ENCODE results near the gene HIVEP3.

The HIVEP3 gene

GRCh38 chr1:41475346-41475745, 443.4 kb downstream of the HIVEP3 start:
- Histone ChIP-seq H3K9me3 (ENCODE audit: insufficient read depth, low read depth, low read length) (no peaks in the 10 kb centered on the region), H3K4me1 (ENCODE audit: insufficient read depth, low read length) (no peaks in the 10 kb centered on the region), H3K27ac (ENCODE audit: low read length) (no peak overlapping the region), H3K27me3 (ENCODE audit: insufficient read depth, low read length) (no peaks in the 10 kb centered on the region), H3K9ac (ENCODE audit: low read depth, low read length) (no peak overlapping the region; the same call in 1 of the 2 replicates), H3K4me3 (ENCODE audit: low read length) (no peak overlapping the region), H3K36me3 (ENCODE audit: insufficient read depth, low read depth, low read length) (no peaks in the 10 kb centered on the region)

DNA sequence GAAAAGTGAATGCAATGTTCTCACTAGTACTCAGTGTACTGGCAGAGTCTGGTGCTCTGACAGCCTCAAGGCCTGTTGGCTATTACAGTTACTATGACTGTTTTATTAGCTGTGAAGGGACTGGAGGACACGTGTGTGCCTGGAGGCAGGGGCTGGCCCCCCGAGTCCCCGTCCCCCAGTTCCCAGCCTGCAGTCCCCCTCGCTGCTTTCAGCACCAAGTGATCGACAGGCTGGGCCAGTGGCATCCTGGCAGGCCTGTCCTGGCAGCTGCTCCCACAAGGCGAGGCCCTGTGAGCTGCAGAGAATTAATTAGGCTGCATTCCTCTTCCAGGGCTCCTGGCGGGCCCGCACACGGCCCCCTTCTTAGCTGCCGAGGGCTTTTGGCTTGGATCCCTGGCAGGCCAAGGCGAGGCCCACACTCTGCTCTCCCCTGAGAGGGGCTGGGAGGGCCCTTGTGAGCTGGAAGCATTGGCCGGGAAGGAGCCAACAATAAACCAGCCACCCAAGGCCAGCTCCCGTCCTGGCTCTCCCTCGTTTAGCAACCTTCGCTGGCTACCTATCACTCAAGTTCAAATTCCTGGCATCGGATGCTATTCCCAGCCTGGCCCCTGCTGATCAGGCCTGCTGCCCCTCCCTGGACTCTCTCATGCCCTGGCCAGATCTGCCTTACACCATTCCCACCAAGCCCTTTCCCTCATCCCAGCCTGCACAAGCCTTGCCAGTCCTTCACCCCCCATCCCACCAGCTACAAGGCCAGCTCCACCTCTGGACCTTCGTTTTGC, 444.0 kb downstream of the HIVEP3 start:
- no peaks in the 10 kb centered on the region for H3K36me3 ChIP-seq (ENCODE audit: insufficient read depth, low read depth, low read length)
- no peaks in the 10 kb centered on the region for H3K4me1 ChIP-seq (ENCODE audit: insufficient read depth, low read length)
- H3K9ac ChIP-seq (ENCODE audit: low read depth, low read length) = no peak overlapping the region; the same call in 1 of the 2 replicates
- no peaks in the 10 kb centered on the region for H3K9me3 ChIP-seq (ENCODE audit: insufficient read depth, low read depth, low read length)
- no peak overlapping the region for H3K4me3 ChIP-seq (ENCODE audit: low read length)
- H3K27me3 ChIP-seq (ENCODE audit: insufficient read depth, low read length) = no peaks in the 10 kb centered on the region
- no peak overlapping the region for H3K27ac ChIP-seq (ENCODE audit: low read length)

GRCh38 chr1:41473738-41474362, 444.9 kb downstream of the HIVEP3 start:
- H3K4me3 ChIP-seq (ENCODE audit: low read length) = no peak overlapping the region
- H3K27me3 ChIP-seq (ENCODE audit: insufficient read depth, low read length) = no peaks in the 10 kb centered on the region
- no peak overlapping the region for H3K27ac ChIP-seq (ENCODE audit: low read length)
- H3K4me1 ChIP-seq (ENCODE audit: insufficient read depth, low read length) = no peaks in the 10 kb centered on the region
- H3K9me3 ChIP-seq (ENCODE audit: insufficient read depth, low read depth, low read length) = no peaks in the 10 kb centered on the region
- H3K9ac ChIP-seq (ENCODE audit: low read depth, low read length) = no peak overlapping the region
- no peaks in the 10 kb centered on the region for H3K36me3 ChIP-seq (ENCODE audit: insufficient read depth, low read depth, low read length)

- no peak overlapping the region for H3K27ac ChIP-seq (ENCODE audit: low read length)
- no peaks in the 10 kb centered on the region for H3K36me3 ChIP-seq (ENCODE audit: insufficient read depth, low read depth, low read length)
- no peak overlapping the region for H3K4me3 ChIP-seq (ENCODE audit: low read length)
- no peaks in the 10 kb centered on the region for H3K9me3 ChIP-seq (ENCODE audit: insufficient read depth, low read depth, low read length)
- no peak overlapping the region for H3K9ac ChIP-seq (ENCODE audit: low read depth, low read length)
- no peaks in the 10 kb centered on the region for H3K4me1 ChIP-seq (ENCODE audit: insufficient read depth, low read length)
- no peaks in the 10 kb centered on the region for H3K27me3 ChIP-seq (ENCODE audit: insufficient read depth, low read length)
These were observed 447.1 kb downstream of the HIVEP3 start for GRCh38 chr1:41471658-41472057.

DNA sequence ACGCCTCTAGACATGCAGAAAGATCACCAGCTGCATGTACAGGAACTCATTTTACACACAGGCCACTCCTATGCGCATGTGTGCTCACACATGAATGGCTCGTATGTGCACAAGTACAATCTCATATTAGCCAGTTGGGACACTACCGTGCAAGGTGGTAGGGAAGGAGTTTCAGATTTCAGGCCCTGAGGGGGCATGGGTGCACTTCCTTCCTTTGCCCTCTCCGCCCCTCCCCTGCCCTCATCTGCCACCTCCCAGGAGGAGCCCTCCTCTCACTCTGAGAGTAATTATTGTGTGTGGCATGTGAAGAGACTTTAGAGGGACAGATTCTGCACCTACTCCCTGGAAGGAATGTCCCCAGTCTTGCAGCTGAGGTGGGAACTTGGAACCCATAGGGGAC, 449.0 kb downstream of the HIVEP3 start:
- no peak overlapping the region for H3K9ac ChIP-seq (ENCODE audit: low read depth, low read length)
- H3K36me3 ChIP-seq (ENCODE audit: insufficient read depth, low read depth, low read length) = no peaks in the 10 kb centered on the region
- H3K9me3 ChIP-seq (ENCODE audit: insufficient read depth, low read depth, low read length) = no peaks in the 10 kb centered on the region
- no peaks in the 10 kb centered on the region for H3K27me3 ChIP-seq (ENCODE audit: insufficient read depth, low read length)
- H3K4me3 ChIP-seq (ENCODE audit: low read length) = no peak overlapping the region
- H3K4me1 ChIP-seq (ENCODE audit: insufficient read depth, low read length) = no peaks in the 10 kb centered on the region
- H3K27ac ChIP-seq (ENCODE audit: low read length) = no peak overlapping the region

GRCh38 chr1:41468122-41468762, 450.5 kb downstream of the HIVEP3 start:
- no peaks in the 10 kb centered on the region for H3K27me3 ChIP-seq (ENCODE audit: insufficient read depth, low read length)
- no peaks in the 10 kb centered on the region for H3K36me3 ChIP-seq (ENCODE audit: insufficient read depth, low read depth, low read length)
- no peak overlapping the region for H3K4me3 ChIP-seq (ENCODE audit: low read length)
- H3K4me1 ChIP-seq (ENCODE audit: insufficient read depth, low read length) = no peaks in the 10 kb centered on the region
- H3K9ac ChIP-seq (ENCODE audit: low read depth, low read length) = no peak overlapping the region
- H3K9me3 ChIP-seq (ENCODE audit: insufficient read depth, low read depth, low read length) = no peaks in the 10 kb centered on the region
- H3K27ac ChIP-seq (ENCODE audit: low read length) = no peak overlapping the region

- no peak overlapping the region for H3K9ac ChIP-seq (ENCODE audit: low read depth, low read length)
- no peaks in the 10 kb centered on the region for H3K27me3 ChIP-seq (ENCODE audit: insufficient read depth, low read length)
- no peaks in the 10 kb centered on the region for H3K4me1 ChIP-seq (ENCODE audit: insufficient read depth, low read length)
- H3K36me3 ChIP-seq (ENCODE audit: insufficient read depth, low read depth, low read length) = no peaks in the 10 kb centered on the region
- no peak overlapping the region for H3K27ac ChIP-seq (ENCODE audit: low read length)
- no peak overlapping the region for H3K4me3 ChIP-seq (ENCODE audit: low read length)
- H3K9me3 ChIP-seq (ENCODE audit: insufficient read depth, low read depth, low read length) = no peaks in the 10 kb centered on the region
These were observed 451.0 kb downstream of the HIVEP3 start for GRCh38 chr1:41467673-41468072.

- H3K9me3 ChIP-seq (ENCODE audit: insufficient read depth, low read depth, low read length) = no peaks in the 10 kb centered on the region
- H3K9ac ChIP-seq (ENCODE audit: low read depth, low read length) = no peak overlapping the region
- H3K27ac ChIP-seq (ENCODE audit: low read length) = no peak overlapping the region
- no peak overlapping the region for H3K4me3 ChIP-seq (ENCODE audit: low read length)
- H3K4me1 ChIP-seq (ENCODE audit: insufficient read depth, low read length) = no peaks in the 10 kb centered on the region
- no peaks in the 10 kb centered on the region for H3K36me3 ChIP-seq (ENCODE audit: insufficient read depth, low read depth, low read length)
- H3K27me3 ChIP-seq (ENCODE audit: insufficient read depth, low read length) = no peaks in the 10 kb centered on the region
These were observed 452.6 kb downstream of the HIVEP3 start for GRCh38 chr1:41466146-41466545.

- Histone ChIP-seq H3K36me3 (ENCODE audit: insufficient read depth, low read depth, low read length) (no peaks in the 10 kb centered on the region), H3K9ac (ENCODE audit: low read depth, low read length) (no peak overlapping the region), H3K4me3 (ENCODE audit: low read length) (no peak overlapping the region), H3K27me3 (ENCODE audit: insufficient read depth, low read length) (no peaks in the 10 kb centered on the region), H3K4me1 (ENCODE audit: insufficient read depth, low read length) (no peaks in the 10 kb centered on the region), H3K27ac (ENCODE audit: low read length) (no peak overlapping the region), H3K9me3 (ENCODE audit: insufficient read depth, low read depth, low read length) (no peaks in the 10 kb centered on the region)
These were observed 453.0 kb downstream of the HIVEP3 start for GRCh38 chr1:41465741-41466140.

GRCh38 chr1:41464885-41465284, 453.8 kb downstream of the HIVEP3 start:
- Histone ChIP-seq H3K4me3 (ENCODE audit: low read length) (no peak overlapping the region), H3K9ac (ENCODE audit: low read depth, low read length) (no peak overlapping the region), H3K4me1 (ENCODE audit: insufficient read depth, low read length) (no peaks in the 10 kb centered on the region), H3K27me3 (ENCODE audit: insufficient read depth, low read length) (no peaks in the 10 kb centered on the region), H3K27ac (ENCODE audit: low read length) (no peak overlapping the region), H3K36me3 (ENCODE audit: insufficient read depth, low read depth, low read length) (no peaks in the 10 kb centered on the region), H3K9me3 (ENCODE audit: insufficient read depth, low read depth, low read length) (no peaks in the 10 kb centered on the region)

DNA sequence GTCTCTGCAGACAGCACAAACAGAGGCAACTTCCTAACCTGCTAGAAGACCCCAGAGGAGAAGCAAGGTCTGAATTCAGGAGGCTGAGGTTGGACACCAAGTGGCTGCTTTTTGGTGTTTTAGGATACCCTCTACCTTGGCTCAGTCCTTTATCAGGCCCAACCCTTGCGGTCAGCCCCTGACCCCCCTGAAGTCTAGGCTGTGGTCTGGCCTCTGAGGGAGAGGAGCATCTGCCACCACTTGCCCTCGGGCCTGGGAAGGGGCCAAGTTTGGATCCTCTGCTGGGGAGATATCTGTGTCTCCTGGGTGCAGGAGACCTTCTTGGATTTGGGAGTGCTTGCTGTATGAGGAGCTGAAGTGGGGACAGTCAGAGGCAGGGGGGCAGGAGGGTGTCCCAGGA, 455.2 kb downstream of the HIVEP3 start:
- Histone ChIP-seq H3K9me3 (ENCODE audit: insufficient read depth, low read depth, low read length) (no peaks in the 10 kb centered on the region), H3K27ac (ENCODE audit: low read length) (no peak overlapping the region), H3K4me3 (ENCODE audit: low read length) (no peak overlapping the region), H3K9ac (ENCODE audit: low read depth, low read length) (no peak overlapping the region), H3K27me3 (ENCODE audit: insufficient read depth, low read length) (no peaks in the 10 kb centered on the region), H3K36me3 (ENCODE audit: insufficient read depth, low read depth, low read length) (no peaks in the 10 kb centered on the region), H3K4me1 (ENCODE audit: insufficient read depth, low read length) (no peaks in the 10 kb centered on the region)

- H3K36me3 ChIP-seq (ENCODE audit: insufficient read depth, low read depth, low read length) = no peaks in the 10 kb centered on the region
- H3K9ac ChIP-seq (ENCODE audit: low read depth, low read length) = no peak overlapping the region
- H3K27me3 ChIP-seq (ENCODE audit: insufficient read depth, low read length) = no peaks in the 10 kb centered on the region
- H3K4me3 ChIP-seq (ENCODE audit: low read length) = no peak overlapping the region
- H3K4me1 ChIP-seq (ENCODE audit: insufficient read depth, low read length) = no peaks in the 10 kb centered on the region
- no peak overlapping the region for H3K27ac ChIP-seq (ENCODE audit: low read length)
- no peaks in the 10 kb centered on the region for H3K9me3 ChIP-seq (ENCODE audit: insufficient read depth, low read depth, low read length)
These were observed 456.1 kb downstream of the HIVEP3 start for GRCh38 chr1:41462680-41463004.

Data from iPS-20b (cell line).